ENCODE results near the gene CCDC149.

Gene CCDC149

DNA sequence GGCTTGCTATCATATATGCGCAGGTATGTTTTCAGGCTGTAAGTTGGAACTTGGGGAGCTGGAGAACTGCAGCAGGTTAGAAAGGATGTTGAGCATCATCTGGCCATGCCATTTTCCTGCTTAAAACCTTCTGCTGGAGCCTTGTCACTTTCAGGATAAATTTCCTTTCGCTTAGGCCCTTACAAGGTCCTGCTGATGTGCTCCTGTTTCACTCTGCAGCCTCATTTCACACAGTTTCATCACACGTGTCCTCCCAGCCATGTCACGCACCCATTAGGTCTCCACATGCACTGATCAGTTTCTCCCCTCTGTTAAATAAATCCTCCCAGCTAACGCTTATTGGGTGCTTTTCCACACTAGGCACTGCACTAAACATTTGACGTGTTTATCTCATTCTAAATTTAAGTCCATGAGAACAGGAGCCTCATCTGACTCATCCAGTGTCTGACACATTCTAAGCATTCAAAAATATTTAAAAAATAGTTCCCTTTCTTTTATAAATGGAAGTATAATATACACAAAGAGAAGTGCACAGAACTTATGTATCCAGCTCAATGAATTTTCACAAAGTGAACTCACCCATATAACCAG, 102.9 kb downstream of the CCDC149 start:
- no peaks in the 10 kb centered on the region for H3K79me2 ChIP-seq (ENCODE audit: insufficient read depth, low read length)
- H3K27ac ChIP-seq (ENCODE audit: low read length) = no peak overlapping the region
- DNase-seq (no peak), ATAC-seq (ENCODE audit: insufficient read depth, low read depth) (no peak)
- no peak overlapping the region for H3K4me2 ChIP-seq (ENCODE audit: insufficient read depth, low read length)
- no peaks in the 10 kb centered on the region for H3K4me1 ChIP-seq (ENCODE audit: insufficient read depth, low read length)
- TF ChIP-seq, protein P1, sequence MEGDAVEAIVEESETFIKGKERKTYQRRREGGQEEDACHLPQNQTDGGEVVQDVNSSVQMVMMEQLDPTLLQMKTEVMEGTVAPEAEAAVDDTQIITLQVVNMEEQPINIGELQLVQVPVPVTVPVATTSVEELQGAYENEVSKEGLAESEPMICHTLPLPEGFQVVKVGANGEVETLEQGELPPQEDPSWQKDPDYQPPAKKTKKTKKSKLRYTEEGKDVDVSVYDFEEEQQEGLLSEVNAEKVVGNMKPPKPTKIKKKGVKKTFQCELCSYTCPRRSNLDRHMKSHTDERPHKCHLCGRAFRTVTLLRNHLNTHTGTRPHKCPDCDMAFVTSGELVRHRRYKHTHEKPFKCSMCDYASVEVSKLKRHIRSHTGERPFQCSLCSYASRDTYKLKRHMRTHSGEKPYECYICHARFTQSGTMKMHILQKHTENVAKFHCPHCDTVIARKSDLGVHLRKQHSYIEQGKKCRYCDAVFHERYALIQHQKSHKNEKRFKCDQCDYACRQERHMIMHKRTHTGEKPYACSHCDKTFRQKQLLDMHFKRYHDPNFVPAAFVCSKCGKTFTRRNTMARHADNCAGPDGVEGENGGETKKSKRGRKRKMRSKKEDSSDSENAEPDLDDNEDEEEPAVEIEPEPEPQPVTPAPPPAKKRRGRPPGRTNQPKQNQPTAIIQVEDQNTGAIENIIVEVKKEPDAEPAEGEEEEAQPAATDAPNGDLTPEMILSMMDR (IDR thresholded peaks at IDR 0.05; ENCODE audit: borderline replicate concordance, extremely low read depth, low read length, poor library complexity, severe bottlenecking) = no peak
- no peak for TF ChIP-seq EZH2 (IDR thresholded peaks at IDR 0.05; ENCODE audit: borderline replicate concordance, low read depth, low read length, severe bottlenecking)
- no peak overlapping the region for H3K4me3 ChIP-seq (ENCODE audit: low read depth in 1 of 2, low read length in 2 of 2)
- H3K27me3 ChIP-seq (ENCODE audit: insufficient read depth, low read length, poor library complexity) = no peaks in the 10 kb centered on the region
- no peaks in the 10 kb centered on the region for H3K36me3 ChIP-seq (ENCODE audit: insufficient read depth, low read length)
- no peak overlapping the region for H3K9ac ChIP-seq (ENCODE audit: low read depth, low read length)
- H4K20me1 ChIP-seq (ENCODE audit: insufficient read depth, low read length) = no peaks in the 10 kb centered on the region
- no peaks in the 10 kb centered on the region for H3K9me3 ChIP-seq (ENCODE audit: insufficient read depth, low read length, severe bottlenecking)
- no peak overlapping the region for H2AFZ ChIP-seq (ENCODE audit: low read depth, low read length)

DNA sequence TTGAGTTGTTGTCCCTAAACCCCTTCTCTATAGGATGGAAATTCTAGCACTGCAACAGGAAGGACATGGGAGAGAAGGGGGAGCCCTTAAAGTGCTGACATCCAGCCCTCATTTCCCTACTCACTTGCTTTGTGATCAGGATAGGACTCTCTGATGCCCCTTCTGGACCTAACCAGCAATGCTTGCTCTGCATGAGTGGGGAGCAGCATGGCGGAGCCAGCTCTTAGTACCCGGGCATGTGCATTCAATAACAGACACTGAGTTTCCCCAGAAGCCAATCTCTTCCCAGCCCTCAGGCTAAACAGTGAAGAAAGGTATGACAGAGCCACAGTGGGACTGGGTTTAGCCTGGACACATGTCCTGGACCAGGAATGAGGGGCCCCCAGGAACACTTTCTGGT, 103.5 kb downstream of the CCDC149 start:
- H3K9ac ChIP-seq (ENCODE audit: low read depth, low read length) = no peak overlapping the region
- no peaks in the 10 kb centered on the region for H4K20me1 ChIP-seq (ENCODE audit: insufficient read depth, low read length)
- no peak overlapping the region for H3K4me3 ChIP-seq (ENCODE audit: low read depth in 1 of 2, low read length in 2 of 2)
- H3K9me3 ChIP-seq (ENCODE audit: insufficient read depth, low read length, severe bottlenecking) = no peaks in the 10 kb centered on the region
- no peaks in the 10 kb centered on the region for H3K36me3 ChIP-seq (ENCODE audit: insufficient read depth, low read length)
- no peak overlapping the region for H3K4me2 ChIP-seq (ENCODE audit: insufficient read depth, low read length)
- H3K27ac ChIP-seq (ENCODE audit: low read length) = no peak overlapping the region
- DNase-seq (no peak), ATAC-seq (ENCODE audit: insufficient read depth, low read depth) (no peak)
- no peak overlapping the region for H2AFZ ChIP-seq (ENCODE audit: low read depth, low read length)
- H3K4me1 ChIP-seq (ENCODE audit: insufficient read depth, low read length) = no peaks in the 10 kb centered on the region
- TF ChIP-seq, protein P1 (IDR thresholded peaks at IDR 0.05; ENCODE audit: borderline replicate concordance, extremely low read depth, low read length, poor library complexity, severe bottlenecking) = no peak
- no peak for TF ChIP-seq EZH2 (IDR thresholded peaks at IDR 0.05; ENCODE audit: borderline replicate concordance, low read depth, low read length, severe bottlenecking)
- no peaks in the 10 kb centered on the region for H3K79me2 ChIP-seq (ENCODE audit: insufficient read depth, low read length)
- H3K27me3 ChIP-seq (ENCODE audit: insufficient read depth, low read length, poor library complexity) = no peaks in the 10 kb centered on the region

DNA sequence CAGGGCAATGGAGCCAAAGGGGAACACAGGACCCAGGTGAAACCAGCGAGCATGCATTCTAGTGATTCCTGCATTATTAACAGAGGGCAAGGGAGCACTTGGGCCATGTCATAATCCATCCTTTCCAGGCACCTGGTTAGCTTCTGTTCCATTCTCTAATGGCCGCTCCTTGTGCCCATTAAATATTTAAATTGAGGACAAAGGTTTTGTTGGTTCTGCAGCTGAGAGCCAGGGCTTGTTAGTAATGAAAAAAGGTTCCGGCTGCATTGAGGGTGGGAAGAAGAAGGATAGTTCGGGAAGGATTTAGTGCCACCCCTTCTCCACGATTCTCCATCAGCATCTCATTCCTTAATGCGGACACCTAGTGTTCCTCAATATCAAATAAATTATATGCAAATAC, 103.9 kb downstream of the CCDC149 start:
- TF ChIP-seq EZH2 (IDR thresholded peaks at IDR 0.05; ENCODE audit: borderline replicate concordance, low read depth, low read length, severe bottlenecking) = no peak
- TF ChIP-seq, protein P1 (IDR thresholded peaks at IDR 0.05; ENCODE audit: borderline replicate concordance, extremely low read depth, low read length, poor library complexity, severe bottlenecking) = no peak
- H3K27me3 ChIP-seq (ENCODE audit: insufficient read depth, low read length, poor library complexity) = no peaks in the 10 kb centered on the region
- no peaks in the 10 kb centered on the region for H3K79me2 ChIP-seq (ENCODE audit: insufficient read depth, low read length)
- no peak for DNase-seq
- H4K20me1 ChIP-seq (ENCODE audit: insufficient read depth, low read length) = no peaks in the 10 kb centered on the region
- no peak overlapping the region for H3K9ac ChIP-seq (ENCODE audit: low read depth, low read length)
- H3K36me3 ChIP-seq (ENCODE audit: insufficient read depth, low read length) = no peaks in the 10 kb centered on the region
- ATAC-seq (ENCODE audit: insufficient read depth, low read depth) = no peak
- H3K4me2 ChIP-seq (ENCODE audit: insufficient read depth, low read length) = no peak overlapping the region
- no peak overlapping the region for H3K27ac ChIP-seq (ENCODE audit: low read length)
- H3K4me3 ChIP-seq (ENCODE audit: low read depth in 1 of 2, low read length in 2 of 2) = no peak overlapping the region
- no peaks in the 10 kb centered on the region for H3K4me1 ChIP-seq (ENCODE audit: insufficient read depth, low read length)
- H3K9me3 ChIP-seq (ENCODE audit: insufficient read depth, low read length, severe bottlenecking) = no peaks in the 10 kb centered on the region
- H2AFZ ChIP-seq (ENCODE audit: low read depth, low read length) = no peak overlapping the region

Measured in DND-41 (cell line).